ENCODE results near the gene STAB2. TPM values are rescaled to one million over a fixed set of nuclear protein-coding genes. Genes with fewer than 3 reads are reported as not detected.
"Not testable (repeated sequence)": the region's sequence is repeated elsewhere in the genome, so short reads cannot be mapped to it uniquely, and the experiment has no call there.

STAB2 gene
- total and polyA plus RNA-seq, 4 donors: 0.10 to 1.5 (median 0.58) TPM

- DNase-seq (ENCODE audit: low read depth in 4 of 6, low spot score in 6 of 6): no peak
- 75% methylated on average over 1 of the region's 1 CpG for WGBS (ENCODE audit: insufficient coverage)
- H3K4me1 ChIP-seq (ENCODE audit: control insufficient read depth, insufficient read depth, low read length): no peaks in the 10 kb centered on the region
- H3K27me3 ChIP-seq (ENCODE audit: control insufficient read depth, insufficient read depth, low read length): no peaks in the 10 kb centered on the region
- no peaks in the 10 kb centered on the region for H3K9me3 ChIP-seq (ENCODE audit: control insufficient read depth, insufficient read depth, low read length)
- no peak overlapping the region for H3K4me3 ChIP-seq (ENCODE audit: low read depth, low read length)
- H3K27ac ChIP-seq (ENCODE audit: low read depth, low read length): no peak overlapping the region
- no peaks in the 10 kb centered on the region for H3K36me3 ChIP-seq (ENCODE audit: control insufficient read depth, insufficient read depth, low read length)
Measured at GRCh38 chr12:103640410-103640809, 53.3 kb downstream of the STAB2 start.

GRCh38 chr12:103640831-103641230 is 53.8 kb downstream of the STAB2 start:
- H3K27ac ChIP-seq (ENCODE audit: low read depth, low read length): no peak overlapping the region
- no peaks in the 10 kb centered on the region for H3K36me3 ChIP-seq (ENCODE audit: control insufficient read depth, insufficient read depth, low read length)
- H3K4me3 ChIP-seq (ENCODE audit: low read depth, low read length): no peak overlapping the region
- no peaks in the 10 kb centered on the region for H3K4me1 ChIP-seq (ENCODE audit: control insufficient read depth, insufficient read depth, low read length)
- 100% methylated on average over 2 of the region's 4 CpGs for WGBS (ENCODE audit: insufficient coverage)
- H3K9me3 ChIP-seq (ENCODE audit: control insufficient read depth, insufficient read depth, low read length): no peaks in the 10 kb centered on the region
- no peak for DNase-seq (ENCODE audit: low read depth in 4 of 6, low spot score in 6 of 6)
- no peaks in the 10 kb centered on the region for H3K27me3 ChIP-seq (ENCODE audit: control insufficient read depth, insufficient read depth, low read length)

GRCh38 chr12:103642240-103642864 is 55.3 kb downstream of the STAB2 start:
- WGBS (ENCODE audit: insufficient coverage): 0% methylated on average over 1 of the region's 3 CpGs
- no peaks in the 10 kb centered on the region for H3K4me1 ChIP-seq (ENCODE audit: control insufficient read depth, insufficient read depth, low read length)

GRCh38 chr12:103645202-103645601 is 58.1 kb downstream of the STAB2 start:
- Histone ChIP-seq H3K36me3 (ENCODE audit: control insufficient read depth, insufficient read depth, low read length) (no peaks in the 10 kb centered on the region), H3K9me3 (ENCODE audit: control insufficient read depth, insufficient read depth, low read length) (no peaks in the 10 kb centered on the region), H3K27ac (ENCODE audit: low read depth, low read length) (no peak overlapping the region), H3K4me3 (ENCODE audit: low read depth, low read length) (no peak overlapping the region), H3K27me3 (ENCODE audit: control insufficient read depth, insufficient read depth, low read length) (no peaks in the 10 kb centered on the region), H3K4me1 (ENCODE audit: control insufficient read depth, insufficient read depth, low read length) (no peaks in the 10 kb centered on the region)
- DNase-seq (ENCODE audit: low read depth in 4 of 6, low spot score in 6 of 6): no peak
- no CpG with 5 or more reads among the region's 1 CpG for WGBS (ENCODE audit: insufficient coverage)

More at GRCh38 chr12:103642240-103642864, 55.3 kb downstream of the STAB2 start:
- Histone ChIP-seq H3K27ac (ENCODE audit: low read depth, low read length) (no peak overlapping the region), H3K9me3 (ENCODE audit: control insufficient read depth, insufficient read depth, low read length) (no peaks in the 10 kb centered on the region), H3K4me3 (ENCODE audit: low read depth, low read length) (no peak overlapping the region), H3K36me3 (ENCODE audit: control insufficient read depth, insufficient read depth, low read length) (no peaks in the 10 kb centered on the region), H3K27me3 (ENCODE audit: control insufficient read depth, insufficient read depth, low read length) (no peaks in the 10 kb centered on the region)
- DNase-seq (ENCODE audit: low read depth in 4 of 6, low spot score in 6 of 6): no peak

GRCh38 chr12:103647267-103647666 is 60.2 kb downstream of the STAB2 start:
- no peaks in the 10 kb centered on the region for H3K4me1 ChIP-seq (ENCODE audit: control insufficient read depth, insufficient read depth, low read length)
- no peaks in the 10 kb centered on the region for H3K36me3 ChIP-seq (ENCODE audit: control insufficient read depth, insufficient read depth, low read length)
- H3K9me3 ChIP-seq (ENCODE audit: control insufficient read depth, insufficient read depth, low read length): no peaks in the 10 kb centered on the region
- no peak overlapping the region for H3K27ac ChIP-seq (ENCODE audit: low read depth, low read length)
- DNase-seq (ENCODE audit: low read depth in 4 of 6, low spot score in 6 of 6): no peak
- WGBS (ENCODE audit: insufficient coverage): no CpG with 5 or more reads among the region's 2 CpGs
- no peak overlapping the region for H3K4me3 ChIP-seq (ENCODE audit: low read depth, low read length)
- no peaks in the 10 kb centered on the region for H3K27me3 ChIP-seq (ENCODE audit: control insufficient read depth, insufficient read depth, low read length)

- Histone ChIP-seq H3K4me1 (ENCODE audit: control insufficient read depth, insufficient read depth, low read length) (no peaks in the 10 kb centered on the region), H3K27me3 (ENCODE audit: control insufficient read depth, insufficient read depth, low read length) (no peaks in the 10 kb centered on the region), H3K36me3 (ENCODE audit: control insufficient read depth, insufficient read depth, low read length) (no peaks in the 10 kb centered on the region), H3K9me3 (ENCODE audit: control insufficient read depth, insufficient read depth, low read length) (no peaks in the 10 kb centered on the region), H3K4me3 (ENCODE audit: low read depth, low read length) (no peak overlapping the region), H3K27ac (ENCODE audit: low read depth, low read length) (no peak overlapping the region)
- DNase-seq (ENCODE audit: low read depth in 4 of 6, low spot score in 6 of 6): no peak
Measured at GRCh38 chr12:103652808-103653207, 65.7 kb downstream of the STAB2 start.

GRCh38 chr12:103653568-103654173 is 66.6 kb downstream of the STAB2 start:
- WGBS (ENCODE audit: insufficient coverage): 88% methylated on average over 3 of the region's 3 CpGs
- not testable (repeated sequence) for H3K27ac ChIP-seq (ENCODE audit: low read depth, low read length); DNase-seq (ENCODE audit: low read depth in 4 of 6, low spot score in 6 of 6); H3K4me1 ChIP-seq (ENCODE audit: control insufficient read depth, insufficient read depth, low read length); H3K4me3 ChIP-seq (ENCODE audit: low read depth, low read length); H3K9me3 ChIP-seq (ENCODE audit: control insufficient read depth, insufficient read depth, low read length); H3K36me3 ChIP-seq (ENCODE audit: control insufficient read depth, insufficient read depth, low read length); H3K27me3 ChIP-seq (ENCODE audit: control insufficient read depth, insufficient read depth, low read length)

GRCh38 chr12:103654816-103655215 is 67.7 kb downstream of the STAB2 start:
- Histone ChIP-seq H3K4me3 (ENCODE audit: low read depth, low read length) (no peak overlapping the region), H3K36me3 (ENCODE audit: control insufficient read depth, insufficient read depth, low read length) (no peaks in the 10 kb centered on the region), H3K27ac (ENCODE audit: low read depth, low read length) (no peak overlapping the region), H3K27me3 (ENCODE audit: control insufficient read depth, insufficient read depth, low read length) (no peaks in the 10 kb centered on the region), H3K9me3 (ENCODE audit: control insufficient read depth, insufficient read depth, low read length) (no peaks in the 10 kb centered on the region), H3K4me1 (ENCODE audit: control insufficient read depth, insufficient read depth, low read length) (no peaks in the 10 kb centered on the region)
- DNase-seq (ENCODE audit: low read depth in 4 of 6, low spot score in 6 of 6): no peak
- WGBS (ENCODE audit: insufficient coverage): no CpG with 5 or more reads among the region's 3 CpGs

- Histone ChIP-seq H3K36me3 (ENCODE audit: control insufficient read depth, insufficient read depth, low read length) (no peaks in the 10 kb centered on the region), H3K27me3 (ENCODE audit: control insufficient read depth, insufficient read depth, low read length) (no peaks in the 10 kb centered on the region), H3K9me3 (ENCODE audit: control insufficient read depth, insufficient read depth, low read length) (no peaks in the 10 kb centered on the region), H3K27ac (ENCODE audit: low read depth, low read length) (no peak overlapping the region), H3K4me1 (ENCODE audit: control insufficient read depth, insufficient read depth, low read length) (no peaks in the 10 kb centered on the region), H3K4me3 (ENCODE audit: low read depth, low read length) (no peak overlapping the region)
- WGBS (ENCODE audit: insufficient coverage): no CpG with 5 or more reads among the region's 1 CpG
- no peak for DNase-seq (ENCODE audit: low read depth in 4 of 6, low spot score in 6 of 6)
Measured at GRCh38 chr12:103656291-103656690, 69.2 kb downstream of the STAB2 start.

GRCh38 chr12:103657331-103657730 is 70.3 kb downstream of the STAB2 start:
- H3K27ac ChIP-seq (ENCODE audit: low read depth, low read length): no peak overlapping the region
- 60% methylated on average over 1 of the region's 2 CpGs for WGBS (ENCODE audit: insufficient coverage)
- no peaks in the 10 kb centered on the region for H3K4me1 ChIP-seq (ENCODE audit: control insufficient read depth, insufficient read depth, low read length)
- H3K36me3 ChIP-seq (ENCODE audit: control insufficient read depth, insufficient read depth, low read length): no peaks in the 10 kb centered on the region
- no peaks in the 10 kb centered on the region for H3K27me3 ChIP-seq (ENCODE audit: control insufficient read depth, insufficient read depth, low read length)
- H3K4me3 ChIP-seq (ENCODE audit: low read depth, low read length): no peak overlapping the region
- H3K9me3 ChIP-seq (ENCODE audit: control insufficient read depth, insufficient read depth, low read length): no peaks in the 10 kb centered on the region
- no peak for DNase-seq (ENCODE audit: low read depth in 4 of 6, low spot score in 6 of 6)

Data from spinal cord (tissue), 10 donors.